Measurements from ENCODE around the gene MS4A8. TPM values are rescaled to one million over a fixed set of nuclear protein-coding genes. Genes with fewer than 3 reads are reported as not detected.

Gene MS4A8
- total RNA-seq, 4 donors from 2014 or later, result 22.9 to 141 (median 52.1) TPM

DNA sequence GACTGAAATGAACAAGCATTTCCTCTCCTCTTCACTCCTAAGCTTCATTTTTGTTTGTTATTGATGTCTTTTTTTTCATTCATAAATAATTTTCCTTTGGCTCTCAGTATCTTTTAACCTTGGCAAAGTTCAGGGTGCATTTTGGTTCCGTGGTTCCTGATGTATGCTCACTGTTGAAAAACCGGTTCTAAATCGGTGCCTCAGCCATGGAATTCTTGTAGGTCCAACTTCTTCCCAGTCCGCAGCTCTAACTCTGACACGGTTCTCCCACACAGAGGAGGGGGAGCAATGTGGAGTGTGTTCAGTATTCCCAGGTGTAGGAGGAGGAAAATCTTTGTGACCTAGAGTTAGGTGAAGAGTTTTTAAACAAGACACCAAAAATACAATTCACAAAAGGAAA, 44.7 kb downstream of the MS4A8 start:
- intact Hi-C loops (cut with DNase I; ENCODE audit: low total_unique reads) (loop anchor here (10.0 kb wide), 1 partner anchor 1289 kb away; the partner anchor contains the start of gene OR4D6), in situ Hi-C loops (cut with MboI; ENCODE audit: low pct_ligation_motif_present in 1 of 4, low pct_unique_long_range_greater_than_20kb in 1 of 4, low sequenced_read_pairs in 3 of 4) (no loop called here)
- H3K36me3 ChIP-seq, result no peaks in the 10 kb centered on the region
- no peaks in the 10 kb centered on the region for H3K27me3 ChIP-seq
- no peak overlapping the region for H3K27ac ChIP-seq
- TF ChIP-seq POLR2A (IDR thresholded peaks at IDR 0.05) (no peak), EP300 (IDR thresholded peaks at IDR 0.05; ENCODE audit: low read depth) (no peak), POLR2AphosphoS5 (IDR thresholded peaks at IDR 0.05) (no peak)
- TF ChIP-seq, protein P1, sequence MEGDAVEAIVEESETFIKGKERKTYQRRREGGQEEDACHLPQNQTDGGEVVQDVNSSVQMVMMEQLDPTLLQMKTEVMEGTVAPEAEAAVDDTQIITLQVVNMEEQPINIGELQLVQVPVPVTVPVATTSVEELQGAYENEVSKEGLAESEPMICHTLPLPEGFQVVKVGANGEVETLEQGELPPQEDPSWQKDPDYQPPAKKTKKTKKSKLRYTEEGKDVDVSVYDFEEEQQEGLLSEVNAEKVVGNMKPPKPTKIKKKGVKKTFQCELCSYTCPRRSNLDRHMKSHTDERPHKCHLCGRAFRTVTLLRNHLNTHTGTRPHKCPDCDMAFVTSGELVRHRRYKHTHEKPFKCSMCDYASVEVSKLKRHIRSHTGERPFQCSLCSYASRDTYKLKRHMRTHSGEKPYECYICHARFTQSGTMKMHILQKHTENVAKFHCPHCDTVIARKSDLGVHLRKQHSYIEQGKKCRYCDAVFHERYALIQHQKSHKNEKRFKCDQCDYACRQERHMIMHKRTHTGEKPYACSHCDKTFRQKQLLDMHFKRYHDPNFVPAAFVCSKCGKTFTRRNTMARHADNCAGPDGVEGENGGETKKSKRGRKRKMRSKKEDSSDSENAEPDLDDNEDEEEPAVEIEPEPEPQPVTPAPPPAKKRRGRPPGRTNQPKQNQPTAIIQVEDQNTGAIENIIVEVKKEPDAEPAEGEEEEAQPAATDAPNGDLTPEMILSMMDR (IDR thresholded peaks at IDR 0.05), result no peak
- 87 to 93% methylated on average over 5 of the region's 5 CpGs for WGBS, 2 donors (ENCODE audit: low coverage in 1 of 2)
- H3K4me1 ChIP-seq, result no peaks in the 10 kb centered on the region
- H3K9me3 ChIP-seq, result no peaks in the 10 kb centered on the region
- no peak overlapping the region for H3K4me3 ChIP-seq
- no peak for DNase-seq

DNA sequence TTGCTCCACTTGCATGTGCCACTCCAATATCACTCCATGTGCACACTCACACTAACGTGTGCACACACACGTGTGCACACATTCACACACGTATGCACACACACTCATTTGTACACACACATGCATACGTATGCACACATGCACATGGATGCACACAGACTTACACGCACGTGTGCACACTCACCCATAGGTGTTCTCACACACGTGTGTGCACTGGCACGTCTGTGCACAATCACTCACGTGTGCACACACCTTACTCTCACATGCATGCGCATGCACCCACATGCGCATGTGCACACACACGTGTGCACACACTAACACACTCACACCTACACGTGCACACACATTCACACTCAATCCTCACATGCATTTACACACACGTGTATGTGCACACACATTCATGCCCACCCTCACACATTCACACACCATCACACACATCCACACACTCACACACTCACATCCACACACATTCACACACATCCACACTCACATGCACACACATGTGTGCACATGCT, 48.0 kb downstream of the MS4A8 start:
- peaks cover 20% of the 10 kb centered on the region for H3K27me3 ChIP-seq
- no peaks in the 10 kb centered on the region for H3K36me3 ChIP-seq
- H3K4me1 ChIP-seq, result no peaks in the 10 kb centered on the region
- intact Hi-C loops (cut with DNase I; ENCODE audit: low total_unique reads) (loop anchor here (5.0 to 10.0 kb wide), 2 partner anchors 1293 to 1810 kb away; partner anchors contain the start of genes GLYATL1 and OR4D6), in situ Hi-C loops (cut with MboI; ENCODE audit: low pct_ligation_motif_present in 1 of 4, low pct_unique_long_range_greater_than_20kb in 1 of 4, low sequenced_read_pairs in 3 of 4) (no loop called here)
- TF ChIP-seq EP300 (IDR thresholded peaks at IDR 0.05; ENCODE audit: low read depth) (no peak), POLR2A (IDR thresholded peaks at IDR 0.05) (no peak), POLR2AphosphoS5 (IDR thresholded peaks at IDR 0.05) (no peak)
- TF ChIP-seq, protein P1 (IDR thresholded peaks at IDR 0.05), result no peak
- WGBS, 2 donors (ENCODE audit: low coverage in 1 of 2), result 87 to 94% methylated on average over 4 to 14 of the region's 14 CpGs
- no peak overlapping the region for H3K4me3 ChIP-seq
- no peak overlapping the region for H3K27ac ChIP-seq
- H3K9me3 ChIP-seq, result no peaks in the 10 kb centered on the region
- no peak for DNase-seq

DNA sequence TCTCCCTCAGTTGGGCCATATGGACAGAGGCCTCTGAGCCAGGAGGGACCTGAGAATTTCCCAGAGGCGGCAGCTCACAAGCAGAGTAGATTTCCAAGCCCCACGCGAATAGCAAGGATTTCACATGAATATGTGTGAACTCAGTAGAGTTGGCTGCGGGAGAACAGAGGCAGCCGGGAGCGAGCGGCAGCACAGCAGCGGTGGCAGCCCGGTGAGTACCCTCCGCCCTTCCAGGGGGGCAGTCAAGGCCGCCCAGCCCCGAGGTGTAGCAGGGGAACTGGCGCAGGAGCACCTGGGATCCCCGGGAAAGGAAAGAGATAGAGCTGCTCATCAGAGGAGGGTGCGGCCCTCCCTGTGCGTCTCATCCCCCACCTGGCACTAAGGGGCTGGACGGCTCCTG, 48.8 kb downstream of the MS4A8 start:
- no peak overlapping the region for H3K4me3 ChIP-seq
- no peak for DNase-seq
- H3K27me3 ChIP-seq, result peaks cover 24% of the 10 kb centered on the region
- 91% methylated on average over 12 of the region's 17 CpGs; no CpG with 5 or more reads in 1 of the 2 donors for WGBS, 2 donors (ENCODE audit: low coverage in 1 of 2)
- no peaks in the 10 kb centered on the region for H3K36me3 ChIP-seq
- H3K27ac ChIP-seq, result no peak overlapping the region
- no peaks in the 10 kb centered on the region for H3K4me1 ChIP-seq
- TF ChIP-seq EP300 (IDR thresholded peaks at IDR 0.05; ENCODE audit: low read depth) (no peak), POLR2A (IDR thresholded peaks at IDR 0.05) (no peak), POLR2AphosphoS5 (IDR thresholded peaks at IDR 0.05) (no peak)
- TF ChIP-seq, protein P1 (IDR thresholded peaks at IDR 0.05), result no peak
- H3K9me3 ChIP-seq, result no peaks in the 10 kb centered on the region
- in situ Hi-C loops (cut with MboI; ENCODE audit: low pct_ligation_motif_present in 1 of 4, low pct_unique_long_range_greater_than_20kb in 1 of 4, low sequenced_read_pairs in 3 of 4) (no loop called here), intact Hi-C loops (cut with DNase I; ENCODE audit: low total_unique reads) (loop anchor here (5.0 to 10.0 kb wide), 2 partner anchors 1293 to 1811 kb away; partner anchors contain the start of genes GLYATL1 and OR4D6)

DNA sequence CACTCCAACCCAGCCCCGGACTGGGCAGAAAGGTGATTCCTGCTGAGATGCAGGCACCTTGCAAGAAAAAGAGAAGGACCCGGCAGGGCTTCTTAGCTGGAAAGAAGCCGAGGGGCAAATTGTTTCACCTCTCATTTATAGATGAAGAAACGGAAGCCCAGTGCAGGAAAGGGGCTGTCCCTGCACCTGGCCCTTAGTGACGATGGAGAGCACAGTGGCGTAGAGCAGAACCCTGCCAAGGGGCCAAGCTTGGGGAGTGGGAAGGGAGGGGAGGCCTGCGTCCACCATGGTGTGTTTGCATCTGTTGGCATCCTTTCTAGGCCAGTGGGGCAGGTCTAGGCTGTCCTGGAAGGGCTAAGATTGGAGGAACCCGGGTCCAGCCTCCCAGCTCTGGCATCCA, 49.4 kb downstream of the MS4A8 start:
- H3K27me3 ChIP-seq, result peaks cover 24% of the 10 kb centered on the region
- H3K36me3 ChIP-seq, result no peaks in the 10 kb centered on the region
- no peaks in the 10 kb centered on the region for H3K4me1 ChIP-seq
- 72% methylated on average over 8 of the region's 8 CpGs; no CpG with 5 or more reads in 1 of the 2 donors for WGBS, 2 donors (ENCODE audit: low coverage in 1 of 2)
- TF ChIP-seq, protein P1 (IDR thresholded peaks at IDR 0.05), result no peak
- TF ChIP-seq EP300 (IDR thresholded peaks at IDR 0.05; ENCODE audit: low read depth) (no peak), POLR2A (IDR thresholded peaks at IDR 0.05) (no peak), POLR2AphosphoS5 (IDR thresholded peaks at IDR 0.05) (no peak)
- intact Hi-C loops (cut with DNase I; ENCODE audit: low total_unique reads), result loop anchor here (5.0 to 10.0 kb wide), 2 partner anchors 1294 to 1812 kb away; partner anchors contain the start of genes GLYATL1 and OR4D6
- no peak overlapping the region for H3K27ac ChIP-seq
- in situ Hi-C loops (cut with MboI; ENCODE audit: low pct_ligation_motif_present in 1 of 4, low pct_unique_long_range_greater_than_20kb in 1 of 4, low sequenced_read_pairs in 3 of 4), result no loop called here
- no peak overlapping the region for H3K4me3 ChIP-seq
- no peak for DNase-seq
- H3K9me3 ChIP-seq, result no peaks in the 10 kb centered on the region
